Epidermal melanocyte (primary cell): ENCODE data around the gene ZNF582.
"Not testable (repeated sequence)": the region's sequence is repeated elsewhere in the genome, so short reads cannot be mapped to it uniquely, and the experiment has no call there.

Experiments used
- DNase-seq: peaks from one replicate; pipeline ENCODE4 v3.0.0; 2011; ENCODE audit warnings: low spot score; ENCODE audit not compliant: insufficient read length

ZNF582 gene

DNA sequence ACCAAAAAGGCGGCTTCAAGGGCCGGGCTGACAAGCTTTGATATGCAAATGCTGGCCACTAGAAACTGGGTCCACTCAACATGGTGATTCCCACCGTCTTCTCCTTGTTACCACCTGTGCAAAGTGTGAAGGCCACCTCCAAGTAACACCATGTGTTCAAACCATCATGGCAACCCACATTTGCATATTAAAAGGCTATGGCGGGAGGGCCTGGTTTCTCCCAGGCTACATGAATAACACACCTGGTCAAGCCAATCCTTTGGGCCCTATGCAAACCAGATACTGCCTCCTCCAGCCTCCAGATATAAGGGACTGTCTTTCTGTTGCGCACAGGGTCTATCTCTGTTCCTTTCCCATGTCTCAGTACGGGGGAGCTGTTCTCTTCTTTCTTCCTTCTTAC is 42.1 kb downstream of the ZNF582 start:
- no peak for DNase-seq

- DNase-seq: no peak
These were observed 42.8 kb downstream of the ZNF582 start for GRCh38 chr19:56350416-56351045.

GRCh38 chr19:56348289-56348877 is 45.0 kb downstream of the ZNF582 start:
- DNase-seq: no peak

DNA sequence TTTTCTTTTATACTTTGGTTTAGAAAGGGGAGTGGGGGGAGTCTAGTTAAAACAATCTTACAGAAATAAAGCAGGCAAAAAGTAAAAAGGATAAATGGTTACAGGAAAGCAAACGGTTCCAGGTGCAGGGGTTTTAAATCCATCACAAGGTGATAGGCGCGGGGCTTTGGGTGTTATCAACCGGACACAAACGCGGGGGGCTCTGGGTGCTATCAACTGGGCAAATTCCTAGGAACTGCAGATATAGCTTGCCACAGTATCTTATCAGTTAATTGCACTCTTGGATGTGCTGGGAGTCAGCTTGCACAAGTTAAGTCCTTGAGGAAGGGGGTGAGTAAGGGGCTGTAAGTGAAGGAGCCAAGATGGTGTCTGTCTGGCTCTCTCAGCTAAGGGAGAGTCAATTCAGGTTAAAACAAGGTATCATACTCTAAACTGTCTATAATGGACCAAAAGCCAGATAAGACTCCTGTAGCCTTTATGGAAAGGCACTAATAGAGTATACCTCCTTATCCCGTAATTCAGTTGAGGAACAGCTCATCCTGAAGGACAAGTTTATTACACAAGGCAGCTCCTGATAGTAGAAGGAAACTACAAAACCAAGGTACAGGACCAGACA is 46.1 kb downstream of the ZNF582 start:
- DNase-seq: no peak

- no peak for DNase-seq
These were observed 51.4 kb downstream of the ZNF582 start for GRCh38 chr19:56341948-56342347.

- not testable (repeated sequence) for DNase-seq
These were observed 54.3 kb downstream of the ZNF582 start for GRCh38 chr19:56339031-56339430.

- not testable (repeated sequence) for DNase-seq
These were observed 56.3 kb downstream of the ZNF582 start for GRCh38 chr19:56337077-56337476.

- DNase-seq: not testable (repeated sequence)
These were observed 58.0 kb downstream of the ZNF582 start for GRCh38 chr19:56335371-56335770.

DNA sequence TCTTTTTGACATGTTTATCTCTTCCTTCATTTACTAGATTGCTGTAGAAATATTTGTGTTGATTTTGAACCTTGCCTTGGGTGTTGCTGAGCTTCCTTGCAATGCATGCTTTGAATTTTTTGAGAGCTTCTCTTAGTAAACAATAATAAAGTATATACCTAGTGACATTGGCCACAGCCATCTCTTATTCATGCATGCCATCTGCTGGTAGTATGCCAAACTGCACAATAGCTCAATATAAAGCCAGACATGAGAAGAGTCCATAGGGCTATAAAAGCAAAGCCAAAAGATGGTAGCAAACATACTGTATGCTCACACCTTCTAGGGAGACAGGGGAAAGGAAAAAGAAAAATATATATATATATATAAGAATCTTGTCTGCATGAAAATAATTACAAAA is 59.8 kb downstream of the ZNF582 start:
- DNase-seq: no peak
